OCI-LY7 (cell line): ENCODE data around the gene TCEAL7.

Source experiments
- EZH2phosphoT487 ChIP-seq: fragments of 200-600 bp; sonication (generic); IDR thresholded peaks from 2 replicates; pipeline ENCODE4 v1.6.1; 2018; ENCODE audit warnings: low read depth, borderline replicate concordance, mild to moderate bottlenecking, mixed run types, antibody characterized with exemption, low read length, moderate library complexity, mixed read lengths
- TF ChIP-seq, protein P1 (sequence below): fragments of 200-600 bp; sonication (generic); conservative IDR thresholded peaks from 2 replicates; pipeline ENCODE4 v1.5.1; 2014; ENCODE audit warnings: mild to moderate bottlenecking, antibody characterized with exemption, low read length, moderate library complexity, mixed read lengths

DNA sequence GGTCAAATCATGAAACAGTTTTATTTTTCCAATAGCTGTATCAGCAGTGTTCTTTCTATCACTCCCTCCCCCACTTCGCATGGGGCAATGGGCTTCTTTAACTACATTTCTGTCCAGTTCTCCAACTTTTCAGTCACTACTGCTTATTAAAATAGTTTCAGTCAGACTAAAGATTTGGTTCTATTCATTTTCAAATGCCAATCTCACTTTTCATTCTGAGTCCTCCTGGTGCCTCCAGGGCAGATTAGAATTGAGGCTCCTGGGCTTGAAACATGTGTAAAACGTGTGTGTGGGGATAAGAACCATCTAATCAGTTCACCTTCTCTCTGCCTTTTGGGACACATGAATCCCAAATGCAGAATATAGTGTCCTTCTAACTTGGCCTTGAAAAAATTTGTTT, 42.8 kb downstream of the TCEAL7 start:
- TF ChIP-seq, protein P1, sequence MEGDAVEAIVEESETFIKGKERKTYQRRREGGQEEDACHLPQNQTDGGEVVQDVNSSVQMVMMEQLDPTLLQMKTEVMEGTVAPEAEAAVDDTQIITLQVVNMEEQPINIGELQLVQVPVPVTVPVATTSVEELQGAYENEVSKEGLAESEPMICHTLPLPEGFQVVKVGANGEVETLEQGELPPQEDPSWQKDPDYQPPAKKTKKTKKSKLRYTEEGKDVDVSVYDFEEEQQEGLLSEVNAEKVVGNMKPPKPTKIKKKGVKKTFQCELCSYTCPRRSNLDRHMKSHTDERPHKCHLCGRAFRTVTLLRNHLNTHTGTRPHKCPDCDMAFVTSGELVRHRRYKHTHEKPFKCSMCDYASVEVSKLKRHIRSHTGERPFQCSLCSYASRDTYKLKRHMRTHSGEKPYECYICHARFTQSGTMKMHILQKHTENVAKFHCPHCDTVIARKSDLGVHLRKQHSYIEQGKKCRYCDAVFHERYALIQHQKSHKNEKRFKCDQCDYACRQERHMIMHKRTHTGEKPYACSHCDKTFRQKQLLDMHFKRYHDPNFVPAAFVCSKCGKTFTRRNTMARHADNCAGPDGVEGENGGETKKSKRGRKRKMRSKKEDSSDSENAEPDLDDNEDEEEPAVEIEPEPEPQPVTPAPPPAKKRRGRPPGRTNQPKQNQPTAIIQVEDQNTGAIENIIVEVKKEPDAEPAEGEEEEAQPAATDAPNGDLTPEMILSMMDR, result no peak
- TF ChIP-seq EZH2phosphoT487, result no peak
